GM18951 (cell line): ENCODE data around the gene NFKBIE.

Experiments
- POLR2A ChIP-seq: IDR thresholded peaks from 4 replicates; pipeline ENCODE4 v1.6.1; 2011; ENCODE audit warnings: mild to moderate bottlenecking; ENCODE audit not compliant: insufficient read length, insufficient read depth; ENCODE audit errors: extremely low read depth
- in situ Hi-C: fragments of 300-500 bp; cut with MboI; formaldehyde crosslinking; loops from one replicate; pipeline ENCODE4 v1.12.0; 2022; ENCODE audit warnings: low sequenced_read_pairs, mixed read lengths, inconsistent platforms; ENCODE audit not compliant: unreplicated experiment

The NFKBIE gene

DNA sequence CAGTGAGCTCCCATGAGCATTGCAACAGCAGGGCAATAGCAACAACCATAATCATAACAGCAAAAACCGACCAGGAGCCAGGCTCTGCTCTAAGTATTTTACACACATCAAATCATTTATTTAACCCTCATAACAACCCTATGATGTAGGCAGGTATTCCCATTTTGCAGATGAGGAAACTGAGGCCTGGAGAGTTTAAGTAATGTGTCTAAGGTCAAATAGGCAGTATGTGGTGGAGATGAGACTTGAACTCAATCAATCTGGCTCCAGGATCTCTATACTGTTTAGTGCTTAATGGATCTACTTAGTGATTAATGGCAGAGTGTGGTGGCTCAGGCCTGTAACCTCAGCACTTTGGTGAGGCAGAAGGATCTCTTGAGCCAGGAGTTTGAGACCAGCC is 8.3 kb upstream of the NFKBIE start:
- no peak for TF ChIP-seq POLR2A
- in situ Hi-C loops, result no loop called here

DNA sequence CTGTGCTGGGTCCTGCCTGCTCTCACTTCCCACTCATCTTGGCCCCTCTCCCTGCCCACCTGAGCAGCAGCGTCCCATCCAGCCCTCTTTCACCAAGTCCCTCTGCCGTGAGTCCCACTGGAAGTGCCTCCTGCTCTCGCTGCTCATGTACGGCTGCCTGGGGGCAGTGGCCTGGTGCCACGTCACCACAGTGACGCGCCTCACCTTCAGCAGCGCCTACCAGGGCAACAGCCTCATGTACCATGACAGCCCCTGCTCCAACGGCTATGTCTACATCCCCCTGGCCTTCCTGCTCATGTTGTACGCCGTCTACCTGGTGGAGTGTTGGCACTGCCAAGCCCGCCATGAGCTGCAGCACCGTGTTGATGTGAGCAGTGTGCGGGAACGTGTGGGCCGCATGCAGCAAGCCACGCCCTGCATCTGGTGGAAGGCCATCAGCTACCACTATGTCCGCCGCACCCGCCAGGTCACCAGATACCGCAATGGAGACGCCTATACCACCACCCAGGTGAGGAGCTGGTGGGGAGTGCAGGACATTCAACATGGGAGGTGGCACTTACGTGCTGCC is 7.7 kb upstream of the NFKBIE start:
- in situ Hi-C loops, result no loop called here
- TF ChIP-seq POLR2A, result no peak

DNA sequence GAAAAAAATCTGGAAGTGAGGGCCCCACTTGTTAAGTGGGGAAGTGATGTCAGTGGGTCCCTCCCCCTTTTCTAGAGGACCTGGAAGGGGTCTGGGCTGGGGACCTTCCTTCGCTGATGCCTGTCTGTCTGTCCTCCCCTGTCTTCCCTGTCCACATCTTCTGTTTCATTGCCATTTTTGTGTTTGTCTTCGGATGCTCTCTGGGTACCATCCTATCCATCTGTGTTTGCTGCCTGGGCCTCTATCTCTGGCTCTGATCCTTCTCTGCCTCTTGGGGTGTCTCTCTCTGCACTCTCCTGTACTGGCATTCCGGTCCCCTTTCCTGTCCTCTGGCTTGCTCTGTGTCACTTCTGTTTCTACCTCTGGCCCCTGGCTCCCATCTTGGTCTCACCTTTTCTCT is 7.2 kb upstream of the NFKBIE start:
- in situ Hi-C loops, result no loop called here
- TF ChIP-seq POLR2A, result no peak

DNA sequence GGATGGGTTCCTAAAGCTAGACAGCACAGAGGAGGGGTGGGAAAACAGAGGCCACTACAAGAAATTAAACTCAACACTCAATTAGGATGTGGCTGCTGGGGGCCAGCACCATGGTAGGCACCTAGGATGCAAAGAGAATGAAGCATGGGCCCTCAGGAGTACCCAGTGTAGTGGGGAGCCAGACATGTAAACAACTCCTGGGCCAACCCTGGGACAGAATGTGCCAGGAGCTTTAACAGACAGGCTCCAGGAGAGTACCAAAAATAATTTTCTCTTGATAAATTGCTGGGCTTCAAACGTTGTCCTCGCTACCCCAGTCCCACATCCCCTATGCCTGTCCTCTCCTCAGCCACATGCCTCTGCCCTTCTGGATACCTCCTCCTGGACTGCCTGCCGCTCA is 6.6 kb upstream of the NFKBIE start:
- in situ Hi-C loops, result no loop called here

DNA sequence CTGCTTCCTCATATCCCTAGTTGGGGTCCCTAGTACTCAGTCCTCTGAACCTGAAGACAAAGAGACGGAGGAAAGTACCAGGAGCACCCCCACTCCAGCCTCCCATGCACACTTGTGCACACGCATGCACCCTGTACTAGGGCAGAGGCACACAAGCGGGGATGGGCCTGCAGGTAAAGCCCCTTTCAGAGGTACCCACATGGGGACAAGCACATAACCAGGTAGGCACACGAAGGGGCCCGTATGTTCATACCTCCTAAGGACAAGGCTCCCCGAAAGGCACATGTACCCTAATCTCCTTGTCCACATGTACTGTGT is 6.0 kb upstream of the NFKBIE start:
- in situ Hi-C loops, result no loop called here
- no peak for TF ChIP-seq POLR2A

More for the DNA sequence above, 6.6 kb upstream of the NFKBIE start:
- TF ChIP-seq POLR2A, result no peak

DNA sequence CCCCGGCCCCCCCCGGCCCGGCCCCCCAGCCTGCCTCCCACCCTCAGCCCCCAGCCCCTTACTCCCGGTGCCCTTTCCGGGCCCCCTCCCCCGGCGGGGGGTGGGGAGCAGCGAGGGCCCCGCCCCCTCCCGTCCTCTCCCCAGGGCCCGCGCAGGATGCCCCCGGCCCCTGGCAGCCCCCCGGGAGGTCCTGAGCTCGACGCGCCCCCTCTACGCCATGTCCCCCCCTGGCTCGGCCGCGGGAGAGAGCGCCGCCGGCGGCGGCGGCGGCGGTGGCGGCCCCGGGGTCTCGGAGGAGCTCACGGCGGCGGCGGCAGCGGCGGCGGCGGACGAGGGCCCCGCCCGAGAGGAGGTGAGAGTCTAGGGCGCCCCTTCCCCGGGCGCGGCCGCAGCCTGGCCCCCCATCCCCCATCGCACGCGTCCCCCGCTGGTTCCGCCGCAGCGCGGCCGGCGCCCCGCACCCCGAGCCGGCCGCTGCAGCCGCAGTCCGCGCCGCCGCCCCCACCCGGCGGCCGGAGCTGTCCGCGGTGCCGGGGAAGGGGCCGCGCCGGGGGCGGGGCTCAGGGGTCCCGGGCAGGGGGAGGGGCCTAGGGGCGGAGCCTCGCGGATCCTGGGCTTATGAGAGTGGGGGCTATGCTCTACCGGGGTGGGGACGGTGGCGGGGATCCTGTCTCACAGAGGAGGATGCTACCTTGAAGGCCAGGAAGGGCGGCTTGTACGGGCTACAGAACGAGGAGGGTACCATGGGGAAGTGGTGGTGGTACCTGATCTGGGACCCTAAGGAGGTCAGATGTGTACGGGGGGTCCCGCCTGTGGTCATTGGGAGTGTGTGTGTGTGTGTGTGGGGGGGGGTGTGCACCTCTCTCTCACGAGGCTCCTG is 5.4 kb upstream of the NFKBIE start:
- in situ Hi-C loops, result no loop called here
- no peak for TF ChIP-seq POLR2A

DNA sequence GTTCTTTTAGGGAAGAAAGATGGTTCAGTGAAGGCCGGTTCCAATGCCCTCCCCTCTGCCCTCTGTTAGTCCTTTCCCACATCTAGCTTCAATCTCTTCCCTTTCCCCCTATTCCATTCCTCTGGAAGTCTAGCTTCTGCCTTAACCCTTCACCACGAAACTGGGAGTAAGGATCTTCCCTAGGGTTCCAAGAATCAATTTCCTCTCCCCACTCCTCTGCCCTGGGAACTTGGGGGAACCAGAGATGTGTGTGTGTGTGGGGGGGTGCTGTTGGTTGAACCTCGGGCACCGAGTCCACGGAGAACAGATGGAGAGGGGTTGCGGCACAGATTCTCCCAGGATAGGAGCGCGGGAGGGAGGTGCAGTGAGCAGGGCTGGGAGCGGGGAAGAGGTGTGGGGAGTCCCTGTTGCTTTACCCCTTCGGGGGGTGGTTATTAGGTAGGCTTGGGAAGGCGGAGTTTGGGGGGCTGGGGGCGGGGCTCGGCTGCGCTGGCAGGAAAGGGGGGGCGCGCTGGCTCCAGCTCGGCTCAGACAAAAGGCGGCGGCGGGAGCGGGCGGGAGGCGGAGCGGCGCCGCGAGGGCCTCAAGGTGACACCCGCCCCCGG is 4.7 kb upstream of the NFKBIE start, which contains the start of gene TMEM151B:
TSS of gene TMEM151B (plus strand) at position 530 of the 605 bp plus-strand sequence. CDS start 293 bp downstream, outside the sequence.
- in situ Hi-C loops, result no loop called here
- no peak for TF ChIP-seq POLR2A

DNA sequence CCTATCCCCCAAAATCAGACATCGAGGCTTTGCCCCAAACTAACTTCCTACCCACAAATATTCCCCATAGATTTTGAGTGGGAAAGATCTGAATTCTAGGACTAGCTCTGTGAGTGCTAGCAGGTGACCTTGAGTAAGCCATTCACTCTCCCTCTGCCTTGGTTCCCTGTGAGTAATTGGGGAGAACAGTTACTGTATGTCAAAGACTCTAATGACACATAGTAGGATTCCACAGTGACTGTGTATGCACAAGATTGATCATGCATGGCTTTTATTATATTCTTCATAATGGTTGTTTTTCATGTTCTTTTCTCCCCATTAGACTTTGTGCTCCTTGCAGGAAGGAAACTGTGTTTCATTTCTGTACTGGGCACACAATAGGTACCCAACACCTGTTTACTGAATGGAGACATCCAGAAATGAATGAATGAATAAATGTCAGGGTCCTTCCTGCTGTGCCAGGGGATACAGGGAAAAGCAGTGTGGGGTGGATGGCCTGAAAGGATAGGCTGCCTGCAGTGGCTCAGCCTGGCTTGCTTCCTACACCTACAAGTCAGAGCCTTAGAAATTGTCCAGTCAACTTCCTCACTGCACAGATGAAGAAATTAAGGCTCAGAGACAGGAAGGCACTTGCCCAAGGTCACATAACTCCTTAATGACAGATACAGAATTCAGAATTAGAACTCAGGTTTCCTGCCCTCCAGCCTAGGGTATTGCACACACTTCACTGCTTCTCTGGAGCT is 4.0 kb upstream of the NFKBIE start:
- no peak for TF ChIP-seq POLR2A
- in situ Hi-C loops, result no loop called here

DNA sequence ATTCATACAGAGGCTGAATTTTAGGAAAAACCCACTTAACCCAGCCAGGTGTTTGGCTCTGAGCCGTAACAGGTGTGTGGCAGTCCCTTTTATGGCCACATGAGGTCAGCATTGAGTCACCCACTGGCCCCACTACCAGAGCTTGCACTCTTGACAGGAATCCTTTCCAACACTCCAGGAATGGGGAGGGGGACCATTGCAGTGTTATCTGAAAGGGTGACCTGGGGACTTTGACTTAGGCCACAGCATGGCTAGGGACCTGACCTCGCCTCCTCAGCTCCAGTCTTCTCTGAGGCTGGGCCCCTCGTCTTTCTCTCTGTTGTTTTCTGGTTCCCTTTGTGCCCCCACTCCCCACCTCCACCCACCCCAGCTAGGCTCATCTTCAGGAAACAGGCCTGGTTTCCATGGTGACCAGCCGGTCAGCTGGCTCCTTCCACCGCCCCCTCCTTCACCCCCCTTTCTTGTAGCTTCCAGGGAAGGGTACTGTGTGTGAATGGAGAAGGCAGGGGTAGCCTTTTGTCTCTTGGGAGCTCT is 2.8 kb upstream of the NFKBIE start:
- TF ChIP-seq POLR2A, result no peak
- in situ Hi-C loops, result no loop called here

DNA sequence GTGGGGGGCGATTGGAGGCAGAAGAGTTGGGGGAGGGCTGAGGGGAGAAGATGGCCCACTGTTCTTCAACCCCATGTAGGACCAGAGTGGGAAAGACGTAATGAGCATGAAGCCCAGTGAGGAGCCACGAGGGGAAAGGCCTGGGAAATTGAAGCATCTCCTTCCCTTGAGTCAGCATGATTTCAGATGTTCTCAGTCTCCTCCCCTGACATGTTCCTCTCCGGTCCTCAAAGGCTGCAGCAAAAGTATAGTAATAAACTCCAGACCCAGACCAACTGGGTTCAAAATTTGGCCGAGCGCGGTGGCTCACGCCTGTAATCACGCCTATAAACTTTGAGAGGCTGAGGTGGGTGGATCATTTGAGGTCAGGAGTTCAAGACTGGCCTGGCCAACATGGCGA is 1.9 kb upstream of the NFKBIE start:
- TF ChIP-seq POLR2A, result no peak
- in situ Hi-C loops, result no loop called here

DNA sequence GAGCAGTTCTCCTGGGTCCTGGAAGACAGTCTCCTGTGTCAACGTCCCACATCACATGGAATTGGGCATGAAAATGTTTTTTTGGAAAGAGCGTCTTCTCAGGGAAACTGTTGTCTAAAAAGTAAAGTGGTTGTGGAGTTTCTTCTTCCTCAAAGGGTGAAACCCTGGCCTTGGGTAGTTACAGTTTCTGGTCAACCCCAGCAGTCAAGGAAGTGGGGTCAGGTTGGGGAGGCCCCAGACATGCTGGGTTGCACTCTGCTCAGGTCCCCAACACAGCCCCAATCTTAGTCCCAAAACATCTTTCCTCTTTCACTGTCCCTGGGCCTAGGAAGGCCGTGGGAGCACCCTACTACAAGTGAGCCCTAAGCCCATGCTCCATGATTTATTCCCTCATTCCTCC is 996 bp upstream of the NFKBIE start:
- no peak for TF ChIP-seq POLR2A
- in situ Hi-C loops, result no loop called here

DNA sequence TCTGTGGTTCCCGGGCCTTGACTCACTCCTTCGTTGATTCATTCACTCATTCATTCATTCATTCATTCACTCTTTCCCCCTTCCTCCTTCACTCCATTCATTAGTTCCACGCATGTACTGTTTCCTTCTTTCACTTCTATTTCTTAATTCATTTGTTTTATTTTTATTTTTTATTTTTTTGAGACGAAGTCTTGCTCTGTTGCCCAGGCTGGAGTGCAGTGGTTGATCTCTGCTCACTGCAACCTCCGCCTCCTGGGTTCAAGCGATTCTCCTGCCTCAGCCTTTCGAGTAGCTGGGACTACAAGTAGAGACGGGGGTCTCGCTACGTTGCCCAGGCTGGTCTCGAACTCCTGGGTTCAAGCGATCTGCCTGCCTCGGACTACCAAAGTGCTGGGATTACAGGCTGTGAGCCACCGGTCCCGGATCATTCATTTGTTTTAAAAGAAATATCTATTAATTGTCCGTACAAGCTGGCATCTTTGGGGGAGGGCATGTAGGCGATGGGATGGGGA is 427 bp upstream of the NFKBIE start:
- in situ Hi-C loops, result no loop called here
- TF ChIP-seq POLR2A, result no peak
